Heart left ventricle (tissue), 16 donors: Measurements from ENCODE around the gene CBY1. TPM values are rescaled to one million over a fixed set of nuclear protein-coding genes. Genes with fewer than 3 reads are reported as not detected.
"Not testable (repeated sequence)": the region's sequence is repeated elsewhere in the genome, so short reads cannot be mapped to it uniquely, and the experiment has no call there.

Source experiments
- ATAC-seq, 4 donors: fragments of 200-7000 bp; cut with Tn5 transposase; one replicate each; pipeline ENCODE4 v1.9.1; 2020 to 2022; ENCODE audit warnings: moderate library complexity in 4 of 4, mild to moderate bottlenecking in 3 of 4, moderate number of reproducible peaks in 1 of 4
- DNase-seq, 5 donors: peaks; one replicate each; pipeline ENCODE4 v3.0.0-alpha.2; 2020
- H3K27ac ChIP-seq, 12 donors: fragments of 200-600 bp; sonication (generic) in 4 of 12; one replicate each; pipeline versions ENCODE4 v1.5.0 to v1.8.0; 2016 to 2022; ENCODE audit warnings: mild to moderate bottlenecking in 2 of 12
- H3K27me3 ChIP-seq, 9 donors: fragments of 200-600 bp; sonication (generic) in 2 of 9; one replicate each; pipeline versions ENCODE4 v1.5.1 to v1.8.0; 2016 to 2022; ENCODE audit warnings: mild to moderate bottlenecking in 3 of 9
- H3K36me3 ChIP-seq, 9 donors: fragments of 200-600 bp; sonication (generic) in 2 of 9; one replicate each; pipeline versions ENCODE4 v1.5.0 to v1.8.0; 2018 to 2022; ENCODE audit warnings: mild to moderate bottlenecking in 2 of 9
- H3K4me1 ChIP-seq, 12 donors: fragments of 200-600 bp; sonication (generic) in 4 of 12; one replicate each; pipeline versions ENCODE4 v1.5.0 to v1.8.0; 2016 to 2022; ENCODE audit warnings: mild to moderate bottlenecking in 3 of 12
- H3K4me3 ChIP-seq, 12 donors: fragments of 200-600 bp; sonication (generic) in 4 of 12; one replicate each; pipeline versions ENCODE4 v1.5.0 to v1.8.0; 2017 to 2022; ENCODE audit warnings: mild to moderate bottlenecking in 9 of 12, moderate library complexity in 4 of 12
- H3K9me3 ChIP-seq, 12 donors: fragments of 200-600 bp; sonication (generic) in 4 of 12; one replicate each; pipeline versions ENCODE4 v1.5.0 to v1.8.0; 2016 to 2022; ENCODE audit warnings: mild to moderate bottlenecking in 1 of 12
- CTCF ChIP-seq, 12 donors: fragments of 200-600 bp; sonication (generic) in 4 of 12; IDR thresholded peaks; one replicate each; pipeline versions ENCODE4 v1.5.0 to v1.8.0; 2018 to 2022; ENCODE audit warnings: antibody characterized with exemption in 12 of 12, mild to moderate bottlenecking in 5 of 12
- POLR2A ChIP-seq, 2 donors: fragments of 450-650 bp; IDR thresholded peaks; one replicate each; pipeline ENCODE4 v1.6.1; 2017; ENCODE audit warnings: antibody characterized with exemption in 2 of 2, mild to moderate bottlenecking in 2 of 2, moderate library complexity in 2 of 2
- WGBS, 4 donors: extraction: QIAGEN DNeasy Blood & Tissue Kit in 2 of 4; methylation state at CpG; one replicate each; pipeline versions ENCODE4 v1.1.5 to v1.1.7; 2013 to 2018; 5-methylcytosine and 5-hydroxymethylcytosine counted together
- intact Hi-C, 10 donors: fragments of 100-400 bp; cut with DNase I; formaldehyde crosslinking; loops; one replicate each; pipeline versions ENCODE4 v1.11.1 to v1.14.2; 2022
- polyA plus RNA-seq, 2 donors: library from polyadenylated mRNA; stranded (reverse); fragments of 200-250 nt; gene quantifications; one replicate each; pipeline ENCODE4 v1.2.3, GENCODE V29; 2013
- total RNA-seq, 9 donors: library from RNA; depleted of rRNA in 2 of 9; stranded (reverse); fragments of >200 nt in 2 of 9; fragmentation: NEBNext Ultra II Directional in 3 of 9; extraction: Animal tissue kit (Norgen Biotek cat#: 25700) in 3 of 9; gene quantifications; one replicate each; pipeline versions ENCODE4 v1.1.0 to v1.2.4, GENCODE V29; 2016 to 2023
- donor health status: ischemic (EF 13 %, LVEDD 7.1; RV severe dilation, severe dysfunction).
- donor health status: healthy with polysubstance abuse.
- donor health status: DM: no; HTN: yes; CAD: no.
- donor health status: DM: no; HTN: no; CAD: no.
- donor health status: ischemic (EF 25% LVEDD 6.9; RV normal size, moderate dysfunction).
- donor health status: ischemic (EF 25% LVEDD 5.7; RV mildly dilated, moderate dysfunction).
- donor health status: healthy.
- donor health status: DM: yes; HTN: yes; CAD: no.
- donor health status: ischemic (EF 35%, LVEDD 5.7; RV mildly dilated, moderate dysfunction).
- donor health status: nonischemic (EF 11% LVEDD 7.7; RV severe dilation, severe dysfunction).
- donor health status: DM: yes; HTN: yes; CAD: no.
- donor health status: PGD.
- donor health status: ischemic (EF 29% LVEDD 5.4; RV normal size, mild dysfunction).
- donor health status: nonischemic (EF 23%, LVEDD 6.1; RV moderate dilation, normal function).

The CBY1 gene
- total and polyA plus RNA-seq, 11 donors = 24.1 to 71.7 (median 37.9) TPM

- Histone ChIP-seq H3K4me1 (no peaks in the 10 kb centered on the region), H3K9me3 (no peaks in the 10 kb centered on the region), H3K27me3 (no peaks in the 10 kb centered on the region), H3K36me3 (no peaks in the 10 kb centered on the region), H3K4me3 (no peak overlapping the region), H3K27ac (no peak overlapping the region)
- ATAC-seq = no peak
- no peak for DNase-seq
- TF ChIP-seq POLR2A (IDR thresholded peaks at IDR 0.05) = no peak
- no peak for TF ChIP-seq CTCF (IDR thresholded peaks at IDR 0.05)
- intact Hi-C loops = no loop called here
- WGBS, 4 donors = 94 to 96% (median 94%) methylated on average over 13 of the region's 13 CpGs
These were observed 14.9 kb upstream of the CBY1 start for GRCh38 chr22:38641476-38642040.

- H3K4me1 ChIP-seq, H3K36me3 ChIP-seq, H3K27me3 ChIP-seq, H3K9me3 ChIP-seq, intact Hi-C loops, DNase-seq, H3K27ac ChIP-seq, H3K4me3 ChIP-seq: not testable (repeated sequence)
- peak in 2 of 4 donors; percentile 78 to 99 for ATAC-seq
- 93 to 99% (median 95%) methylated on average over 5 of the region's 5 CpGs for WGBS, 4 donors
These were observed 12.2 kb upstream of the CBY1 start for GRCh38 chr22:38644245-38644644.

- Histone ChIP-seq H3K36me3 (no peaks in the 10 kb centered on the region), H3K4me3 (no peak overlapping the region), H3K4me1 (no peaks in the 10 kb centered on the region), H3K27me3 (no peaks in the 10 kb centered on the region), H3K27ac (no peak overlapping the region), H3K9me3 (no peaks in the 10 kb centered on the region)
- intact Hi-C loops = no loop called here
- ATAC-seq (no peak), DNase-seq (no peak)
- no peak for TF ChIP-seq CTCF (IDR thresholded peaks at IDR 0.05)
- no peak for TF ChIP-seq POLR2A (IDR thresholded peaks at IDR 0.05)
- 89 to 97% (median 96%) methylated on average over 6 of the region's 6 CpGs for WGBS, 4 donors
These were observed 11.0 kb upstream of the CBY1 start for GRCh38 chr22:38645430-38645829.

GRCh38 chr22:38649841-38650522 lies 6.5 kb upstream of the CBY1 start:
- ATAC-seq (no peak), DNase-seq (no peak)
- Histone ChIP-seq H3K9me3 (no peaks in the 10 kb centered on the region), H3K4me1 (no peaks in the 10 kb centered on the region), H3K27me3 (no peaks in the 10 kb centered on the region), H3K36me3 (no peaks in the 10 kb centered on the region), H3K27ac (no peak overlapping the region), H3K4me3 (no peak overlapping the region)
- TF ChIP-seq CTCF (IDR thresholded peaks at IDR 0.05) = no peak
- TF ChIP-seq POLR2A (IDR thresholded peaks at IDR 0.05) = no peak
- WGBS, 4 donors = 76 to 84% (median 79%) methylated on average over 5 of the region's 5 CpGs
- intact Hi-C loops = no loop called here

- no peak overlapping the region for H3K4me3 ChIP-seq
- ATAC-seq (no peak), DNase-seq (no peak)
- no peak for TF ChIP-seq POLR2A (IDR thresholded peaks at IDR 0.05)
- no peak for TF ChIP-seq CTCF (IDR thresholded peaks at IDR 0.05)
- intact Hi-C loops = no loop called here
- H3K27me3 ChIP-seq = no peaks in the 10 kb centered on the region
- H3K4me1 ChIP-seq = peaks cover 0 to 17% (median 13%) of the 10 kb centered on the region in 12 donors
- no peaks in the 10 kb centered on the region for H3K9me3 ChIP-seq
- no peak overlapping the region for H3K27ac ChIP-seq
- no peaks in the 10 kb centered on the region for H3K36me3 ChIP-seq
These were observed 3.6 kb upstream of the CBY1 start for GRCh38 chr22:38652859-38653258.
